ENCODE data around the gene SNAPC4.

DNA sequence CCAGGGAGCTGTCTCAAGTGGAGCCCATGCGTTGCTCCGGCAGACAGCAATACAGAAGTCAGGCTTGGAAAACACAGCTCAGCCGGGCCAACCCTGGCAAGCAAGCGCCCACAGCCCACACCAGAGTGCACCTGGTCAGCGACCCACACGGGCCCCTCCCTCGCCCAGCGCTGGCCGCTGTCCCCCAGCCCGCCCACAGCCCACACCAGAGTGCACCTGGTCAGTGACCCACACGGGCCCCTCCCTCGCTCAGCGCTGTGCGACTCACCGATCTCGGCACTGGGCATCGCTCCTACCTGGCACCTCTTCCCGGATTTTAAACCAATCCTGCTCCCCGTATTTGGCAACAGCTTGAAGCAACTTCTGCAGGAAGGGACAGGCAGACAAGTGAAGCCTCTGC lies 12.8 kb downstream of the SNAPC4 start:
- TF ChIP-seq RXRA (IDR thresholded peaks at IDR 0.05; ENCODE audit: insufficient read depth, low read depth, low read length): no peak
- TF ChIP-seq GABPA (IDR thresholded peaks at IDR 0.05; ENCODE audit: borderline replicate concordance, insufficient read depth, low read length): no peak
- TF ChIP-seq BACH1 (IDR thresholded peaks at IDR 0.05; ENCODE audit: low read length): no peak
- no peak for TF ChIP-seq SIN3A (conservative IDR thresholded peaks at IDR 0.05 in 1 of 2, IDR thresholded peaks at IDR 0.05 in 1 of 2; ENCODE audit: low read depth in 1 of 2, low read length in 2 of 2)
- TF ChIP-seq, protein P1, sequence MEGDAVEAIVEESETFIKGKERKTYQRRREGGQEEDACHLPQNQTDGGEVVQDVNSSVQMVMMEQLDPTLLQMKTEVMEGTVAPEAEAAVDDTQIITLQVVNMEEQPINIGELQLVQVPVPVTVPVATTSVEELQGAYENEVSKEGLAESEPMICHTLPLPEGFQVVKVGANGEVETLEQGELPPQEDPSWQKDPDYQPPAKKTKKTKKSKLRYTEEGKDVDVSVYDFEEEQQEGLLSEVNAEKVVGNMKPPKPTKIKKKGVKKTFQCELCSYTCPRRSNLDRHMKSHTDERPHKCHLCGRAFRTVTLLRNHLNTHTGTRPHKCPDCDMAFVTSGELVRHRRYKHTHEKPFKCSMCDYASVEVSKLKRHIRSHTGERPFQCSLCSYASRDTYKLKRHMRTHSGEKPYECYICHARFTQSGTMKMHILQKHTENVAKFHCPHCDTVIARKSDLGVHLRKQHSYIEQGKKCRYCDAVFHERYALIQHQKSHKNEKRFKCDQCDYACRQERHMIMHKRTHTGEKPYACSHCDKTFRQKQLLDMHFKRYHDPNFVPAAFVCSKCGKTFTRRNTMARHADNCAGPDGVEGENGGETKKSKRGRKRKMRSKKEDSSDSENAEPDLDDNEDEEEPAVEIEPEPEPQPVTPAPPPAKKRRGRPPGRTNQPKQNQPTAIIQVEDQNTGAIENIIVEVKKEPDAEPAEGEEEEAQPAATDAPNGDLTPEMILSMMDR (IDR thresholded peaks at IDR 0.05; ENCODE audit: control extremely low read depth in 1 of 3, insufficient read depth in 1 of 3, low read depth in 1 of 3, low read length in 3 of 3): no peak
- no peak for TF ChIP-seq TCF12 (IDR thresholded peaks at IDR 0.05; ENCODE audit: low read depth, low read length)
- TF ChIP-seq POLR2A (IDR thresholded peaks at IDR 0.05; ENCODE audit: control extremely low read depth in 1 of 2, low read depth in 2 of 2, low read length in 2 of 2): no peak
- no peak for TF ChIP-seq RFX5 (IDR thresholded peaks at IDR 0.05; ENCODE audit: borderline replicate concordance, low read depth, low read length)
- no peak for TF ChIP-seq RAD21 (IDR thresholded peaks at IDR 0.05 in 1 of 2, conservative IDR thresholded peaks at IDR 0.05 in 1 of 2; ENCODE audit: low read depth in 2 of 2, low read length in 2 of 2)
- no peak for TF ChIP-seq EZH2 (IDR thresholded peaks at IDR 0.05; ENCODE audit: low read depth, low read length, severe bottlenecking)
